Keratinocyte (primary cell): ENCODE data around the gene NDUFS7.

Experiments
- CTCF ChIP-seq, 3 experiments: IDR thresholded peaks in 1 of 3; conservative IDR thresholded peaks in 1 of 3; optimal IDR thresholded peaks in 1 of 3; 2 replicates in 2 of 3; 3 replicates in 1 of 3; pipeline versions ENCODE3 to v1.5.1; 2011; ENCODE audit warnings: low read length in 3 of 3, mild to moderate bottlenecking in 3 of 3, moderate library complexity in 2 of 3, control low read depth in 1 of 3, inconsistent platforms in 1 of 3; ENCODE audit not compliant: insufficient read depth in 2 of 3; ENCODE audit errors: extremely low read depth in 1 of 3
- EZH2 ChIP-seq: IDR thresholded peaks from one replicate; pipeline ENCODE4 v1.6.1; 2012; ENCODE audit warnings: inconsistent platforms, mild to moderate bottlenecking, low read length, moderate library complexity

DNA sequence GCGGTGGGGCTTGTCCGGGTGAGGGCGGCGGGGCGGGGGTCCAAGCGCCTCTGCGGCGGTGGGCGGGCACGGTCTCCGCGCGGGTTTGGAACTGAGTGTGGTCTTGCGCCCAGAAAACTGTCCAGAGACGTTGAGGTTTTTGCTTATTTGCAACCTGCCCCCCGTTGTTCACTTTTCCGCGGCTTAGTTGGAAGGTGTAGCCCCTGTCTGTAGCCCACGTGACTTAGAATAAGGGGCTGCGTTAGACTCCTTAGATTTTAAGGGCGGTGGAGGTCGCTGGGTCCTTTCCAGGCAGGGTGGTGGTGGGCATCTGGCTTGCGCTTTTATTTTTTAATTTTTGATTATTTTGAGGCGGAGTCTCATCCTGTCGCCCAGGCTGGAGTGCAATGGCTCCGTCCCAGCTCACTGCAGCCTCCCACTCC, 55.2 kb downstream of the NDUFS7 start:
- TF ChIP-seq CTCF (optimal IDR thresholded peaks at IDR 0.05 in 1 of 3, IDR thresholded peaks at IDR 0.05 in 1 of 3, conservative IDR thresholded peaks at IDR 0.05 in 1 of 3; ENCODE audit: extremely low read depth in 1 of 3, insufficient read depth in 2 of 3, low read length in 3 of 3) (no peak), EZH2 (no peak)
